Cardiac fibroblast (primary cell): ENCODE results near the gene SLC16A1.

Source experiments
- DNase-seq, 2 donors: peaks; one replicate each; pipeline versions ENCODE4 v3.0.0 to v3.0.0-alpha.2; 2010; ENCODE audit warnings: low read depth in 2 of 2
- H3K4me3 ChIP-seq, 2 donors: replicated peaks in 1 of 2; 1 replicate in 1 of 2; 2 replicates in 1 of 2; pipeline ENCODE4 v1.5.1; 2011; ENCODE audit warnings: low read depth in 2 of 2, low read length in 2 of 2, mild to moderate bottlenecking in 2 of 2, moderate library complexity in 1 of 2
- CTCF ChIP-seq: IDR thresholded peaks from one replicate; pipeline ENCODE4 v1.5.1; 2011; ENCODE audit warnings: low read depth, mild to moderate bottlenecking, low read length, inconsistent platforms

SLC16A1 gene

GRCh38 chr1:112954945-112955772 lies 837 bp downstream of the SLC16A1 start:
- DNase-seq: peak; percentile 60 to 63
- TF ChIP-seq CTCF: peak; percentile 2
- H3K4me3 ChIP-seq: peak overlapping the region; percentile 76 to 86

- peak overlapping the region; percentile 76 to 86 for H3K4me3 ChIP-seq
- TF ChIP-seq CTCF: no peak
- DNase-seq: no peak
These were observed 1.9 kb downstream of the SLC16A1 start for GRCh38 chr1:112954017-112954650.

- DNase-seq: no peak
- TF ChIP-seq CTCF: no peak
- H3K4me3 ChIP-seq: no peak overlapping the region
These were observed 5.6 kb downstream of the SLC16A1 start for GRCh38 chr1:112950426-112950825.

- no peak overlapping the region for H3K4me3 ChIP-seq
- DNase-seq: no peak
- no peak for TF ChIP-seq CTCF
These were observed 9.3 kb downstream of the SLC16A1 start for GRCh38 chr1:112946683-112947082.

GRCh38 chr1:112939810-112940209 lies 16.2 kb downstream of the SLC16A1 start:
- DNase-seq: no peak
- TF ChIP-seq CTCF: no peak
- H3K4me3 ChIP-seq: no peak overlapping the region

GRCh38 chr1:112938210-112938609 lies 17.8 kb downstream of the SLC16A1 start:
- TF ChIP-seq CTCF: no peak
- DNase-seq: peak; percentile 19 to 38
- H3K4me3 ChIP-seq: no peak overlapping the region
